Activated CD8-positive, alpha-beta T cell treated with anti-CD3 and anti-CD28 coated beads for 36 hours (primary cell): ENCODE data around the gene SURF4. TPM values are rescaled to one million over a fixed set of nuclear protein-coding genes. Genes with fewer than 3 reads are reported as not detected.
A peak's percentile ranks its signal among the peaks of the same experiment; 100 is the strongest.
"Not testable (repeated sequence)": the region's sequence is repeated elsewhere in the genome, so short reads cannot be mapped to it uniquely, and the experiment has no call there.

Source experiments
- ATAC-seq: fragments of 200-7000 bp; cut with Tn5 transposase; one replicate; pipeline ENCODE4 v1.10.0; 2021; ENCODE audit warnings: mild to moderate bottlenecking, moderate library complexity
- CTCF ChIA-PET: fragments of 350-600 bp; sonication (Branson Sonifier 250); formaldehyde crosslinking; loops from one replicate; lab custom pipeline; 2021; ENCODE audit warnings: antibody characterized with exemption; lab: Charles Lee
- POLR2A ChIA-PET: fragments of 350-600 bp; sonication (Branson Sonifier 250); formaldehyde crosslinking; loops from one replicate; lab custom pipeline; 2021; ENCODE audit warnings: antibody characterized with exemption; lab: Charles Lee
- DNase-seq: peaks from one replicate; pipeline ENCODE4 v3.0.0-alpha.2; 2020
- H3K27ac Mint-ChIP-seq: one replicate; pipeline ENCODE4 v1.8.0; 2021; ENCODE audit warnings: mild to moderate bottlenecking, mixed read lengths
- H3K27me3 Mint-ChIP-seq: one replicate; pipeline ENCODE4 v1.8.0; 2021; ENCODE audit warnings: mixed read lengths
- H3K36me3 Mint-ChIP-seq: one replicate; pipeline ENCODE4 v1.8.0; 2021; ENCODE audit warnings: low read depth, mixed read lengths
- H3K4me1 Mint-ChIP-seq: one replicate; pipeline ENCODE4 v1.8.0; 2021; ENCODE audit warnings: low read depth, mixed read lengths
- H3K4me3 Mint-ChIP-seq: one replicate; pipeline ENCODE4 v1.8.0; 2021; ENCODE audit warnings: mild to moderate bottlenecking, moderate library complexity, mixed read lengths
- H3K9me3 Mint-ChIP-seq: one replicate; pipeline ENCODE4 v1.8.0; 2021; ENCODE audit warnings: mixed read lengths
- CTCF ChIP-seq: fragments of 200-600 bp; IDR thresholded peaks from one replicate; pipeline ENCODE4 v1.8.0; 2022; ENCODE audit warnings: antibody characterized with exemption, mild to moderate bottlenecking
- intact Hi-C: fragments of 100-400 bp; cut with micrococcal nuclease; formaldehyde crosslinking; loops from one replicate; pipeline ENCODE4 v1.10.0; 2022
- total RNA-seq, 2 experiments: library from RNA; stranded (reverse); gene quantifications; one replicate each; pipeline ENCODE4 v1.2.3, GENCODE V29; 2021

Gene SURF4
- total RNA-seq, 2 experiments from 2014 or later: 219 to 239 TPM

- intact Hi-C loops: loop anchor here (10.0 kb wide), 1 partner anchor 107 kb away; no protein-coding TSS in a partner anchor
- CTCF ChIA-PET: interaction anchor here (0.7 to 2.1 kb wide), 4 partner anchors 18 to 231 kb away, joined by 3 to 6 read pairs (median 4); no protein-coding TSS in a partner anchor
- ATAC-seq (no peak), DNase-seq (no peak)
- Mint-ChIP-seq H3K27ac (no peak overlapping the region), H3K4me3 (no peak overlapping the region), H3K27me3 (no peaks in the 10 kb centered on the region), H3K9me3 (no peaks in the 10 kb centered on the region), H3K4me1 (peaks cover 16% of the 10 kb centered on the region), H3K36me3 (peaks cover 21% of the 10 kb centered on the region)
- no peak for TF ChIP-seq CTCF
- POLR2A ChIA-PET: interaction anchor here (1.4 to 1.8 kb wide), 6 partner anchors 10 to 36 kb away, joined by 3 to 9 read pairs (median 4); partner anchors contain the start of genes MED22 and RPL7A
Measured at GRCh38 chr9:133377721-133378216, 1.9 kb upstream of the SURF4 start.

GRCh38 chr9:133377280-133377679 lies 1.4 kb upstream of the SURF4 start:
- not testable (repeated sequence) for H3K27ac Mint-ChIP-seq, H3K27me3 Mint-ChIP-seq, ATAC-seq, DNase-seq, H3K9me3 Mint-ChIP-seq
- POLR2A ChIA-PET: interaction anchor here (1.0 to 1.8 kb wide), 9 partner anchors 9 to 35 kb away, joined by 3 to 9 read pairs (median 4); partner anchors contain the start of genes MED22, RPL7A, SURF1 and SURF2
- Mint-ChIP-seq H3K4me1 (peaks cover 21% of the 10 kb centered on the region), H3K4me3 (peak overlapping the region; percentile 54), H3K36me3 (peaks cover 26% of the 10 kb centered on the region)
- intact Hi-C loops: loop anchor here (10.0 kb wide), 1 partner anchor 108 kb away; no protein-coding TSS in a partner anchor
- CTCF ChIA-PET: interaction anchor here (0.7 to 2.1 kb wide), 7 partner anchors 17 to 233 kb away, joined by 3 to 6 read pairs (median 4); no protein-coding TSS in a partner anchor

GRCh38 chr9:133375116-133375723 lies 640 bp downstream of the SURF4 start:
- Mint-ChIP-seq H3K36me3 (peaks cover 45% of the 10 kb centered on the region), H3K27ac (peak overlapping the region; percentile 98), H3K27me3 (no peaks in the 10 kb centered on the region), H3K9me3 (no peaks in the 10 kb centered on the region), H3K4me1 (peaks cover 41% of the 10 kb centered on the region), H3K4me3 (peak overlapping the region; percentile 99)
- ATAC-seq (no peak), DNase-seq (peak; percentile 32)
- TF ChIP-seq CTCF: no peak
- POLR2A ChIA-PET: interaction anchor here (0.9 to 28.8 kb wide), 9 partner anchors 10 to 42 kb away, joined by 3 to 872 read pairs (median 6); partner anchors contain the start of genes MED22, RPL7A, SURF1 and SURF2
- CTCF ChIA-PET: interaction anchor here (1.2 to 2.9 kb wide), 3 partner anchors 16 to 26 kb away, joined by 7 to 15 read pairs (median 11); partner anchors contain the start of genes MED22 and RPL7A
- intact Hi-C loops: loop anchor here (10.0 kb wide), 1 partner anchor 110 kb away; no protein-coding TSS in a partner anchor

GRCh38 chr9:133374612-133375115 lies 1.2 kb downstream of the SURF4 start:
- TF ChIP-seq CTCF: no peak
- no peaks in the 10 kb centered on the region for H3K9me3 Mint-ChIP-seq
- POLR2A ChIA-PET: interaction anchor here (0.9 to 28.8 kb wide), 9 partner anchors 9 to 42 kb away, joined by 3 to 872 read pairs (median 6); partner anchors contain the start of genes MED22, RPL7A, SURF1 and SURF2

GRCh38 chr9:133372144-133372543 lies 3.7 kb downstream of the SURF4 start:
- H3K9me3 Mint-ChIP-seq: no peaks in the 10 kb centered on the region
- peaks cover 62% of the 10 kb centered on the region for H3K4me1 Mint-ChIP-seq
- DNase-seq (no peak), ATAC-seq (no peak)
- peak overlapping the region; percentile 79 for H3K4me3 Mint-ChIP-seq
- CTCF ChIA-PET: interaction anchor here (1.2 to 3.2 kb wide), 11 partner anchors 15 to 191 kb away, joined by 3 to 38 read pairs (median 5); partner anchors contain the start of genes MED22, RPL7A, SURF1 and SURF2
- H3K36me3 Mint-ChIP-seq: peaks cover 68% of the 10 kb centered on the region
- intact Hi-C loops: loop anchor here (10.0 kb wide), 1 partner anchor 113 kb away; no protein-coding TSS in a partner anchor
- no peaks in the 10 kb centered on the region for H3K27me3 Mint-ChIP-seq
- peak overlapping the region; percentile 98 for H3K27ac Mint-ChIP-seq
- POLR2A ChIA-PET: interaction anchor here (1.0 to 28.8 kb wide), 9 partner anchors 9 to 339 kb away, joined by 3 to 872 read pairs (median 5); partner anchors contain the start of genes MED22, REXO4, RPL7A and SURF1
- no peak for TF ChIP-seq CTCF

More at GRCh38 chr9:133374612-133375115, 1.2 kb downstream of the SURF4 start:
- Mint-ChIP-seq H3K27ac (peak overlapping the region; percentile 98), H3K36me3 (peaks cover 50% of the 10 kb centered on the region), H3K27me3 (no peaks in the 10 kb centered on the region), H3K4me1 (peaks cover 47% of the 10 kb centered on the region), H3K4me3 (peak overlapping the region; percentile 99)
- ATAC-seq (peak; percentile 19), DNase-seq (peak; percentile 62)
- intact Hi-C loops: loop anchor here (10.0 kb wide), 1 partner anchor 110 kb away; no protein-coding TSS in a partner anchor
- CTCF ChIA-PET: interaction anchor here (1.1 to 2.9 kb wide), 5 partner anchors 16 to 189 kb away, joined by 3 to 15 read pairs (median 7); partner anchors contain the start of genes MED22, RPL7A and SURF1
